ENCODE results near the gene PTPRK.

The PTPRK gene

DNA sequence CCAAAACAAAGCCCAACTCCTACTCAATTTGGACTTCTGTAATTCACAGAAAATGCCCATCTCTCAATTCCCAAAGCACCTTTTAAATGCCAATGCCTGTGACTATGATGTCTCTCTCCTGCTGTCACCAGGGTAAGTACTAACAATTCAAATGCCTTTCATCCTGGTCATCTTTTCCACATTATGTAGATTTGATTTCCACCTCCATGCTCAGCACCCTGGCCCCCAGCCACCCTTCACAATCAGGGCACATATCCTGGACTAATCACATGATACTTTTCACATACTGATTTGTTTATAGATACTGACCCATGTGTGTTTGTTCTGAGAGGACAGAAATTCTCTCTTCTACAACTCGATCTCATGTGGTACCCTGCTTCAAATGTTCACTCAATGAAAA lies 236.3 kb downstream of the PTPRK start:
- DNase-seq (ENCODE audit: low read depth in 2 of 2), result no peak

DNA sequence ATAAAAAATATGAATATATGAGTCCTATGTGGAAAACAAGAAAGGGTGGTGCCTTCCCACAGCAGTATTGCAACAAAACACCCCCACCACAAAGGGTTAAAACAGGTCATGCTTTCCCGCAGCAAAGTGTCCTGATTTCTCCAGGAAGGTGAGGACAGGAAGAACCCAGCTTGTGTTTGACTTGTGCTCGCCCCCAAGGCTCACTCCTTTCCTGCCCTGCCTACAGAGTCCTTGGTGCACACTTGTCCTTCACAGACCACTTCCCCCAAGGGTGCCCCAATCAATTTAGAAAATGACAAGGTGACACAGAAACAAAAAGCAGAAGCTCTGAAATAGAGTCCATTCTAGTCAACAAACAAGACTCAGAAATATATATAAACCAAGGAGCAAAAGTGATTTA lies 237.4 kb downstream of the PTPRK start:
- no peak for DNase-seq (ENCODE audit: low read depth in 2 of 2)

- no peak for DNase-seq (ENCODE audit: low read depth in 2 of 2)
Measured at GRCh38 chr6:128280960-128281359, 239.4 kb downstream of the PTPRK start.

- DNase-seq (ENCODE audit: low read depth in 2 of 2), result no peak
Measured at GRCh38 chr6:128280066-128280465, 240.3 kb downstream of the PTPRK start.

GRCh38 chr6:128278836-128279235 lies 241.6 kb downstream of the PTPRK start:
- no peak for DNase-seq (ENCODE audit: low read depth in 2 of 2)

DNA sequence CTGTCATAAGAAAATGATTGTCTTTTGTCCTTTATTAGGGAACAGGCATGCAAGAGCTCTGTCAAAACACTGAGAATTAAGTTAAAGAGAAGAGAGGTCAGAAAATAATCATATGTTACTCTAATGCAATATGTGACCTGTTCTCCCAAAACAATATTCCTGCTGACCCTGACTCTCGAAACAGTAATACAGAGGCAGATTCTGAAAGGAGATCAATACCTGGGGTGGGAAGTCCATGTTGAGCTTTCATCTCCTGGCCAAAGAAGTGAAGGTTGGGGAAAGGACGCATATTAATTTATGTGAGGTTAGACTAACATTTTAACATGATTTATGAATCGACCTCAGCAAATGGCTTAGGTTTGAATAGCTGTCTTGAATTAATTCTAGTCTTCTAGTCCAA lies 243.0 kb downstream of the PTPRK start:
- no peak for DNase-seq (ENCODE audit: low read depth in 2 of 2)

DNA sequence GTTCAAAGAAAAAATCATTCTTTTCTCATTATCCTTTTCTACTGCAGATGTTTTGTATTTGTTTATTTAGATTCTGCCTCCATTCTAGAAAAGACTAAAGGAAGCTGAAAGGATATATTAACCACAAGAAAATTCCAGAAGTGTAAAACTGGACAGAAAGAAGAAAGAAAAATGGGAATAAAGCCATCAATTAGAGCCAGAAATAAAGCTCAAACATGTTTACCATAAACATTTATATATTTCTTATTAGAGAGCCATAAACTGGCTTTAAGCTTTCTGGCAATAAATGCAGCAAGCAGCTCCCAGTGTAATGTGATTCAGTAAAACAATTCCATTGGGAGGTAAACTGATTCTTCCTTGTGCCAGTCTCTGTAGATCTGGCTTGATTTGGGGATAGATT lies 244.1 kb downstream of the PTPRK start:
- no peak for DNase-seq (ENCODE audit: low read depth in 2 of 2)

DNA sequence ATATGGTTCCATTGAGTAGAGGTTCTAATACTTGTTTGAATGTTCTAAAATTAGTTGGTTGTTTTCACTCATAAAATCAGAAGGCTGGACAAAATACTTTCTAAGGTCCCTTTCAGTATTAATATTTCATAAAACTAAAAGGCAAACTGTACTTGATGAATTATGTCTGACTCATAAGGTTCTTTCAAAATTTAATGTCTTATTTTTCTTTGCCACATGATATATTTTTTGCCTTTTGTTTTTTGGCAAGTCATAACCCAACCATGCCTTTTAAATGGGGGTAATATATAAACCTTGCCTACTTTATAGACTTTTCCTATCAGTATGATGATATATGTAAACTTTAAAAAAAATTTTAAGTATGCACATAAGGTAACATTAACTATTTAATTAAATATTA lies 244.7 kb downstream of the PTPRK start:
- no peak for DNase-seq (ENCODE audit: low read depth in 2 of 2)

DNA sequence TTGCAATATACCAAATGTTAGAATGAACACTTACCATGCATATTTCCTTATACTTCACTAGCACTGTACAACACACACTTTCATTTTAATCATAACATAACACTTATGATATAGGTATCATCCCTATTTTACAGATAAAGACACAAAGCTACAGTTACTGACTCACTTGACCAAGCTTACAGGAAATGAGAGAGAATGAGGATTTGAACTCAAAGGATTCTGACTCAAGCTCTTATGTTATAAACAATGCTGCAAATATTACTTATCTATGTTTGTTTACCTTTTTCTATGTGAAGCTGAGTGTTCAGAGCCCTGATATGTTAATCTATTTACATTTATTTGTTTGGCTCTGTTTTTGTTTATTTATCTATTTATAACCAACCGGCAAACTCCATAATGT lies 245.4 kb downstream of the PTPRK start:
- no peak for DNase-seq (ENCODE audit: low read depth in 2 of 2)

DNA sequence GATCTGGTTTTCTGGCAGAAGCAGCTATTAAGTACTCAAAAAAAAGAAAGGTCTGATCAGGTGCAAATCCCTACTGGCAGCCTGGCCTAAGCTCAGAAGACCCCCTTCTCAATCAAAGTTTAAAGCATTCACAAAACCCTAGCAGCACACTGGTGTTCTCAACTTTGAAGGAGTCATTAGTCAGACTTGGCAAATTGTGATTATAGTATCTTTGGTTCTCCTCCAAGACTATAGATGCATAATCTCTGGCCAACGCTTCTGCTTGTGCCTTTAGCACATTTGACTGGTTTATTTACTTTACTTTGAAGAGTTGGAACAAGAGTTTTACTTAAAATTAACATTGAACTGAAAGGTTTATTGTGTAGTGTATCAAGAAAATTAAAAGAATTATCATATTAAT lies 248.9 kb downstream of the PTPRK start:
- DNase-seq (ENCODE audit: low read depth in 2 of 2), result no peak

- DNase-seq (ENCODE audit: low read depth in 2 of 2), result no peak
Measured at GRCh38 chr6:128271011-128271410, 249.4 kb downstream of the PTPRK start.

DNA sequence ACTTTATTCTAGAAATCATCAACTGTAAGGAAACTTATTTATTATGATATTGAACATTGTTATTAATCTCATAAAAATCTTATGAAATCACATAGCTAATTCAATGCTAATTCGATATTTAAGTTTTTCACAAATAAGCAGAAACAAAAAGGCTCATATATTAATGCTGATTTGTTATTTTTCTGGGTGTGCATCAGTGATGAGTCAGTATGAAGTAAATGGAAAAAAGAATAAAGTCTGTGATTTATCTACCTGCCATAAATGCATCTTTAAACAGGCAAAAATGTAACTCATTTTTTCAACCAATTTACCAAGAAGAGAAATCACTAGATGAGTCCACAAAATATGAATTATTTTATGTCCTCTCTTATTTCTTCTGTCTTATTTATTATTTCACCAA lies 253.5 kb downstream of the PTPRK start:
- DNase-seq (ENCODE audit: low read depth in 2 of 2), result no peak

GRCh38 chr6:128265706-128266105 lies 254.7 kb downstream of the PTPRK start:
- no peak for DNase-seq (ENCODE audit: low read depth in 2 of 2)

- no peak for DNase-seq (ENCODE audit: low read depth in 2 of 2)
Measured at GRCh38 chr6:128259730-128260685, 260.4 kb downstream of the PTPRK start.

GRCh38 chr6:128259029-128259724 lies 261.2 kb downstream of the PTPRK start:
- no peak for DNase-seq (ENCODE audit: low read depth in 2 of 2)

DNA sequence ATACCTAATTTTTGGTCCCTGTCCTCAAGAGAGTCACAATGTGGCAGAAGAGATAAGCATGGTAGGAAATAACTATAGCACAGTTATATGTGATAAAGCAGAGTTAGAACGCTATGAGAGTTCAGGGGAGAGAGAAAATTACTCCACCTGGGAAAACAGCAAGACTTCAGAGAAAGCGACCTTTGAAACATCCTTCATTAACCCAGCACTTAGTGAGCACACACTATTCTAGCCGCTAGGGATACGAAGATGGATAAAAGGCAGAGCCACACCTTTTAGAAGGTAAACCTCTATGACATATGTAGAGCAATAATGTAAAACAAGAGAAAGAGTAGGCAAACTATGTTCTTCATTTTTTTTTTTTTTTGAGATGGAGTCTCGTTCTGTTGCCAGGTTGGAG lies 264.3 kb downstream of the PTPRK start:
- no peak for DNase-seq (ENCODE audit: low read depth in 2 of 2)

DNA sequence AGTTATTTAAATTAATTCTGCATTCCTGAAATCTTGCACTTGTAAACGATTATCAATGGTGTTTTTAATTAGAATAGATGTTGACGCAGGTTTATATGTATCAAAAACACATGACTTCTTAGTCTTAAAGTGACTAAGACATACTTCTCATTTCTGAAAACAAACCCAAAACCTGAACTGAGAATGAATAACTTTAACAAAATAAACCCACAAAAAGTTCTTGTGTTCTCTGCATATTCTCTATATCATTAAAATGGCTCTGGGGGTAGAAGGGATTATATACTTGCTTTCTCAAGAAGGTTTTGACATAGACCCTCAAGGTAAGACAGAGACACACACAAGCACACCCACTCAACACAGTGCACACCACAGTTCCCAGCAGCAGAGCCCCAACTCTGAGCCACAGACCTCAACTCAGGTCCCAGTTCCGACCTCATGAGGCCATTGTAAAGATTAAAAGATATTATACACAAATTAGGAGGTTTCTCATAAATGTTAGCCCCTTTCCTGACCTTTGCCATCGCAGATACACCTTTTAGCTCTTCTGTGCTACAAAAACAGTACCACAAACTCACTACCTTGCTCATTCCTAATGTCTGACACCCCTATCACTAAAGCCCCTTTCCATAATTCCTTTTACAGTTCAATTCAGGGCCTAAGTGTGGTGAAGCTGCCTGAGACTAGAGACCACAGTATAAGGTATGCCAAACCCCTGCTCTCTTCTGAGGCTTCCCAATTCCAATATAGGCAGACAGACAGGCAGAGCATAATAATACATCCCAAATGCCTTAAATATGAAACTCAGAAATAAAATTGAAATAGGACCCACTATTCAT lies 267.8 kb downstream of the PTPRK start:
- no peak for DNase-seq (ENCODE audit: low read depth in 2 of 2)

- DNase-seq (ENCODE audit: low read depth in 2 of 2), result no peak
Measured at GRCh38 chr6:128251445-128252340, 268.7 kb downstream of the PTPRK start.

DNA sequence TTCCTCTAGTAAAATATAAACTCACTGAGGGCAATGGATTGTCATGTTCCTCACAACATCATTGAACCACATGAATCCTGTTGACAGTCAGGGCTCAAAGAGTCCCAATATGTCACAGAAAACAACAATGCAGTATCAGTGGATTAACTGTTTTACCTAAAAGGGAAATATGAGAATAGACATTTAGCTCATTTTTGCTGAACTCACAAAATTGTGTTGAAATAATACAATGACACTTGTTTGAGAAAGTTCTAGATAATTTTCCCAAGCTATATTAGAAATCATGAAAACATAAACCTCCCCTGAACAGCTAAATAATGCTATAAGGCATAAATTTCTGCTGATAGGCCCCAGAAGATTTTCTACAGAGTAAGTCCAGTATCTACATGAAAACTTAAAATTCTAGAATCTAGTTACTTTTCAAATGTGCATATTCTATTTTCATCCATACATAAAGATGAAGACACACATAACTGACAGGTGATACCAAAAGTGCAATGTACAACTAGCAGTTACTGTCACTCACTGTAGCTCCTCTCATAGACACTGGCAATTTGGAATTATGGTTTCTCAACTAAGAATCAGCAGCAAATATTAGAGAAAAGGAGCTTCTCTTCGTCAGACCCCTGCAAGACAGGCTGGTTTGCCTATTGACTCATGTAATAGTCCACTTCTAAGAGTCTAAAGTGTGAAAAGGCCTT lies 269.9 kb downstream of the PTPRK start:
- no peak for DNase-seq (ENCODE audit: low read depth in 2 of 2)

GRCh38 chr6:128249429-128249828 lies 271.0 kb downstream of the PTPRK start:
- no peak for DNase-seq (ENCODE audit: low read depth in 2 of 2)

Data from activated CD8-positive, alpha-beta memory T cell treated with anti-CD3 and anti-CD28 coated beads for 4 hours (primary cell).